Skin epidermis (tissue), 12 donors: ENCODE results near the gene DYTN.

Experiments used
- H3K27ac ChIP-seq, 21 experiments: fragments of 200-600 bp; sonication (generic) in 11 of 21; one replicate each; pipeline ENCODE4 v1.5.0; 2020; ENCODE audit warnings: mild to moderate bottlenecking in 3 of 21, inconsistent platforms in 2 of 21, moderate library complexity in 2 of 21
- H3K4me3 ChIP-seq, 7 experiments: fragments of 200-600 bp; sonication (generic) in 2 of 7; one replicate each; pipeline ENCODE4 v1.5.0; 2020; ENCODE audit warnings: inconsistent platforms in 2 of 7, mild to moderate bottlenecking in 2 of 7, moderate library complexity in 1 of 7

DYTN gene

DNA sequence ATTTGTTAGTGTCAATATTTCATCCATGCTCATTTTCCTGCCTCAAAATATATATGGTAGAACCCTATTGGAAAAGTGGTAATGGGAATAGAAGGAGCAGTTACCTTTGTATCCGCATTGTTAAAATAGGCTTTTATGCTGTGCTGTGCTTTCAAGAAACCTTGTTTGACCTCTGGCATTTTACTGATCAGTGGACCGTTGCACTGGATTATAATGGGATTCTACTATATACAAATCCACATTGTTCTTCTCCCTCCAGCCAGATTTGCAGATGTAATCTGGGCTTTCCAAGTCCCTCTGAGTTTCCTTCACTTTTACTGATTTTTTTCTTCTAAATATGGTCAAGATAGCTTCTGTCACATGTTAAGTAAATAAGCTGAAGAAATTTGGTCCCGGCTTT is 99.2 kb downstream of the DYTN start:
- H3K4me3 ChIP-seq = no peak overlapping the region
- H3K27ac ChIP-seq = no peak overlapping the region

DNA sequence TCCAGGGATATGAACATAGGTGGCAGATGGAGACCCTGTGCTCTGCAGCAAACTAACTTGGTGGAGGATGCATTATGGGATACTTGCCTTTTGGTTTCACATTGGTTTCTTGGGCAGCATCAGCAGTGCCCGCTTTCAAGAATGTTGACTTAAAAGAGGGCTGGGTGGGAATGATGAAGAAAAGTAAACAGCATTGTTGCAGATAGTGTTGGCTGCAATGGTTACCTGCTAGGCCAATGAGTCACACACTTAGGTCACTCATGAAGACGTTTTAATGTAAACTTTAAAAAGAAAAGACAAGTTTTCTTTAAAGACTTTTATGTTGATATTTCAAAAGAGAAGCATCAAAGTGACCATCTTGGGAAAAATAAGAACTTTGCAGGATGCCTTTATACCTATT is 102.0 kb downstream of the DYTN start:
- no peak overlapping the region for H3K27ac ChIP-seq

DNA sequence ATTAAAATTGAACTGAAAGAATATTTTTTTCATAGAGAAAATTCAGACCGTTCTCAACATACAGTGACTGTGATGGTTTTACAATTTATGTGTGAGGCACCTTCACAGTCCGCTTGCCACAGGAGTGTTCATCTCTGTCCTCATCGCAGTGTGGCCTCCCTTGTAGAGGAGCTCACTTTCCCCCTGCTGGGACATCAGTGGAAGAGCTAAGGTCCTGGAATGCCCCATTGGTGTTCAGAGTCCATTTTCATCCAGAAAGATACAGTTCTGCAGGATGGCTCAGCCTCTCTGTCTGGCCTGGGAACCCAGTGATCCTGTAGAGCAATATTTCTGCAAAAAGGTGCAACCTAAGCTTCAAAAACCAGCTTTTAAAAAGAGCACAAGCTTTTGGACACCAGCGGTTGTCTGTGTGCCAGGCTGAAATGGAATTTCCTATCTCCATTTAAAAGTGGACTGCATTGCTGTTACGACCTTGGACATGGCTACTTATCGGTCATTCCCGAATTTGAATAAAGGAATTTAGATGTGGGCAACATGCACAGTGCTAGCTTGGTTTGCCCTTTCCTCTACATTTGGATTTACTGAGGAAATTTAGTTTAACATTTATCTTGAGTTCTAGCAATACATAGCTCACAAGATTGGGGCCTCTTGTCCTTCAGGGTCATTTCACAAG is 102.6 kb downstream of the DYTN start:
- H3K27ac ChIP-seq = no peak overlapping the region
- no peak overlapping the region for H3K4me3 ChIP-seq

More for the DNA sequence above, 102.0 kb downstream of the DYTN start:
- H3K4me3 ChIP-seq = no peak overlapping the region

DNA sequence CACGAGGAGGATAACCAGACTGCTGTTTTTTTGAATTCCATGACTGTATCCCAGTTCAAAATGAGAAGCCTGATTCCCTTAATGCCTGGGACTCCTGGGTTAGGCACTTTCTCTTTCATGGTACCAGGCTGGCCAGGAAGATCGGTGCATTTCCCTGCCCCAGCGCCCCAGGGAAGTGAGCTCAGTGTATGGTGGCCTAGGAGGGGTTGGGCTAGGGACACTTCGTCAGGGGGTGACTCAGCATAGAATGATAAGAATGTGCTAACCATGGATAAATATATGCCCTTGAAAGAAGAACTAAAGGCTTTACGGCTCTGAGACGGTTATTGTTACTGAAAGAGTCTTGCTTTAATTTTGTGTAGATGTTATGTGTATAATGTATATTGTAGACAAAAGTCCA is 103.4 kb downstream of the DYTN start:
- no peak overlapping the region for H3K27ac ChIP-seq

DNA sequence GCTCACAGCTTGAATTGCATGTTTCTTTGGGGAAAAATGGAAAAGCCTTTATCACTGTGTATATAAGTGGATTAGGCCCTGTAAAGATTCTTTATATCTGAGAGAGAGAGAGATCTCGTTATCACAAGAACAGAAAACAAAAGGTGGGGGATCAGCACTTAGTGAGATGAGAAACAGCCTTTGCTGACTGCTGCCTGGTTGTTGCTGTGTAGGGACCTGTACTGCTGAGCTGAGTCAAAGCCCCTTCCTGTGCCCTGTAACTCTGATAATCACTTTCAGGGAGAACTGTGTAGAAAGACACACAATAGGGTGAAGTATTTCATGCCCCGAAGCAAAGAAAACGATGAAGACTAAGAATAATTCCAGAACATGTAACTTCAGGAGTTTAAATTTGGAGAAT is 106.5 kb downstream of the DYTN start:
- Histone ChIP-seq H3K27ac (peak overlapping the region in 3 of 21 experiments; percentile 5 to 42 (median 23)), H3K4me3 (no peak overlapping the region)

More for the DNA sequence above, 103.4 kb downstream of the DYTN start:
- no peak overlapping the region for H3K4me3 ChIP-seq

DNA sequence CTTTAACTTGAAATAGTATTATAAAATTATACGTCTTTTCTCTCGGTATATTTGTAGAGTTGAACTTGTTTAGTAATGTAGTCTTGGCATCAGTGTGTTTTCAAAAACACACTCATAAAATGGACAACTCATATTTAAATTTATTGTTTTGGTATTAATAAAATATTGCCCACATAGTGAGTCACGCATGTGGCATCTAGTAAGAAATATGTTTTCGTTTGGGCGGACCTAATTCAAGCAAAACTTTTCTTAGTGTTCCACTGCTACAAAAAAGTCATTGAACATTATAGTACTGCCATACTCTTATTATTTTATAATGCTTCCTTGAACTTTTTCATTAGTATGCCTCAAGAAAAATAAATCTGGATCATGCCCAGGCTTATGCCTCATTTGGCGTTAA is 107.0 kb downstream of the DYTN start:
- no peak overlapping the region for H3K4me3 ChIP-seq
- H3K27ac ChIP-seq = peak overlapping the region in 3 of 21 experiments; percentile 5 to 42 (median 23)

DNA sequence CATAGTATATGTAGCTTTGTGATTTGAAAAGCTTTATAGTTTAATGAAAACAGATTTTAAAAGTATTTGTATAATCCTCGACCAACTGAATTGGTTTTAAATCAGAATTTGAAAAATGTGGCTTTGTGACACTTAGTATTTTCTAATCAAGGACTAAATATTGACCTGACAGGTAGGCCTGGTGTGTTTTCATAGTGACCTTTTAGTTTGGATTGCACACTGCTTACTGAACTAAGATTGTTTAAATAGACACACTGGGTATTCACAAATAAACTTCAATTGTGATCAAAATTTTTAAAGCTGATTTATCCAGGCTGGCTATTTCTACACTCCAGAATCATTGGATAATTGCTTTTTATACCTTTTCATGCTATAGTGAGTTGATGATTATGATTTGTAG is 107.7 kb downstream of the DYTN start:
- Histone ChIP-seq H3K4me3 (no peak overlapping the region), H3K27ac (no peak overlapping the region)

DNA sequence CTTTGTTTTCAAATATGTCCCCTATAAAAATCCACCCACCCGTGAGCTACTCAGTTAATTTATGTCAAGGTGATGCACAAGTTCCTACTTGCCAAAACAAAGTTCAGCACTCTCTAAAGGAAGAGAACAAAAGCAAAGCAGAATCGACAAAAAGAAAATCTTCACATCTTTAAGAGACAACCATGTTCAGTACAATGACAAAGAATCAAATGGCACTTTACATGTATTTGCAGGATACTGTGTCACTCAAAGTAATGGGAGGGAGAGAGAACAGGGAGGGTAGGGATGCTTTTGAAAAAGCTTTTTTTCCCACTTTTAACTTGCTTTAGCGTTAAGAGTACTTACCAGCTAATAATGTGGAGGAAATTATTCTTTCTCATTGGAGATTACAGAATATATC is 115.0 kb downstream of the DYTN start:
- Histone ChIP-seq H3K4me3 (no peak overlapping the region), H3K27ac (no peak overlapping the region)
